ENCODE results near the gene NTRK3. TPM values are rescaled to one million over a fixed set of nuclear protein-coding genes. Genes with fewer than 3 reads are reported as not detected.

NTRK3 gene
- total and polyA plus RNA-seq, 2 of the 8 experiments (the other 6 are each of a cell fraction or from before 2014, with no cell fraction given), result 4.5 to 6.8 TPM

DNA sequence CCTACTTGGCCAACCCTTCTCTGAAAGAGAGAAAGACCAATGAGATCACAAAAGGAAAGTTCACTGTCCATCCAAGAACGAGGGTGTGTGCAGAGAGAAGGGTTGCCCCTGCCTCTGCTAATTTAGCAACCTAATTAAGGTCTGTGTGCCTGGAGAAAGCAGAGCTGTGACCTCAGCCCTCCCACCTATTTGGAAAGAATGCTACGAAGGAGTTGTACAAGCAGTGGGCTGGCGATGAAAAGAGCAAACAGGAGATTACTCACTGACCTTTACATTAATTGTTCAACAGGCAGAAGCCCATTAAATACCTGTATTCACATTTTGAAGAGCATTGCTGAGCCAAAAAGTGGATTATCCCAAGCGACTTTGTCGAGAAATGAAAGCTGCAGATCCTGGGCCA lies 314.9 kb downstream of the NTRK3 start:
- H3K18ac ChIP-seq (ENCODE audit: extremely low read depth, low read length), result no peak overlapping the region

More for the DNA sequence above, 314.9 kb downstream of the NTRK3 start:
- Histone ChIP-seq H2AFZ (ENCODE audit: low read length) (no peak overlapping the region), H3K23me2 (ENCODE audit: low read depth, low read length) (no peaks in the 10 kb centered on the region), H4K91ac (replicated peaks; ENCODE audit: insufficient read length, low read length) (no peak overlapping the region), H4K5ac (ENCODE audit: insufficient read length, low read depth, low read length) (no peak overlapping the region), H3K56ac (replicated peaks; ENCODE audit: insufficient read length, low read depth, low read length) (no peak overlapping the region), H3K23ac (ENCODE audit: insufficient read length) (no peak overlapping the region), H2BK15ac (ENCODE audit: low read length) (no peak overlapping the region), H4K20me1 (replicated peaks in 1 of 2; ENCODE audit: control insufficient read depth in 1 of 2, insufficient read depth in 2 of 2, low read length in 2 of 2) (no peaks in the 10 kb centered on the region), H2BK120ac (replicated peaks; ENCODE audit: low read depth, low read length) (no peak overlapping the region), H3K79me2 (ENCODE audit: control insufficient read depth in 1 of 2, insufficient read depth in 2 of 2, low read length in 2 of 2) (no peaks in the 10 kb centered on the region), H3K4ac (replicated peaks; ENCODE audit: insufficient read length, low read depth, low read length) (no peak overlapping the region), H3K14ac (ENCODE audit: insufficient read length) (no peak overlapping the region), H2BK5ac (ENCODE audit: low read depth, low read length) (no peak overlapping the region), H3K4me3 (ENCODE audit: extremely low read depth in 1 of 4, insufficient read depth in 2 of 4, low read depth in 3 of 4, low read length in 4 of 4) (no peak overlapping the region), H3K4me1 (replicated peaks in 1 of 4; ENCODE audit: control insufficient read depth in 3 of 4, insufficient read depth in 4 of 4, low read length in 3 of 4) (no peaks in the 10 kb centered on the region), H3K27ac (ENCODE audit: low read depth, low read length) (no peak overlapping the region), H3K27me3 (replicated peaks in 1 of 4; ENCODE audit: control insufficient read depth in 3 of 4, extremely low read depth in 1 of 4, insufficient read depth in 3 of 4, low read length in 3 of 4) (no peaks in the 10 kb centered on the region), H2BK12ac (ENCODE audit: low read depth, low read length) (no peak overlapping the region), H2BK20ac (ENCODE audit: low read length) (no peak overlapping the region), H2AK5ac (ENCODE audit: low read depth, low read length) (no peak overlapping the region), H4K8ac (ENCODE audit: extremely low read depth, insufficient read depth, low read length) (no peak overlapping the region), H3K79me1 (ENCODE audit: low read depth, low read length) (no peaks in the 10 kb centered on the region), H3K4me2 (ENCODE audit: insufficient read depth in 1 of 2, low read depth in 2 of 2, low read length in 2 of 2) (no peak overlapping the region), H3K9ac (replicated peaks in 1 of 4; ENCODE audit: extremely low read depth in 1 of 4, low read depth in 3 of 4, low read length in 3 of 4) (no peak overlapping the region), H3K9me3 (ENCODE audit: insufficient read depth in 2 of 2, low read depth in 1 of 2, low read length in 1 of 2) (no peaks in the 10 kb centered on the region), H3K36me3 (ENCODE audit: control insufficient read depth in 2 of 4, insufficient read depth in 4 of 4, low read length in 3 of 4) (no peaks in the 10 kb centered on the region)
- 96% methylated on average over 5 of the region's 5 CpGs; no CpG with 5 or more reads in 1 of the 2 experiments for WGBS, 2 experiments (ENCODE audit: extremely low coverage in 1 of 2, insufficient coverage in 1 of 2, insufficient read length in 1 of 2, insufficient replicate concordance in 2 of 2, low coverage in 1 of 2, low lambda C conversion rate in 2 of 2, missing lambda C conversion rate in 1 of 2)
- FAIRE-seq (no peak), DNase-seq (ENCODE audit: low read depth in 1 of 2, low spot score in 2 of 2) (no peak)
- TF ChIP-seq YY1 (IDR thresholded peaks at IDR 0.05; ENCODE audit: low read depth, low read length) (no peak), ASH2L (IDR thresholded peaks at IDR 0.05; ENCODE audit: low read length) (no peak), HDAC2 (IDR thresholded peaks at IDR 0.05; ENCODE audit: borderline replicate concordance in 1 of 2, low read depth in 2 of 2, low read length in 2 of 2) (no peak), RFX5 (IDR thresholded peaks at IDR 0.05; ENCODE audit: borderline replicate concordance, low read depth, low read length) (no peak), GTF2F1 (IDR thresholded peaks at IDR 0.05; ENCODE audit: borderline replicate concordance, low read depth, low read length) (no peak)
- CTCF ChIA-PET (ENCODE audit: partially characterized antibody), result no interaction called here
- POLR2A ChIA-PET (ENCODE audit: partially characterized antibody), result no interaction called here
